Loucy (cell line): Measurements from ENCODE around the gene UGT1A1.

Experiments
- EZH2phosphoT487 ChIP-seq: fragments of 200-600 bp; IDR thresholded peaks from 2 replicates; pipeline ENCODE4 v1.6.1; 2018; ENCODE audit warnings: antibody characterized with exemption, mild to moderate bottlenecking, moderate library complexity, borderline replicate concordance
- TF ChIP-seq, protein P1 (sequence below): fragments of 200-600 bp; sonication (generic); conservative IDR thresholded peaks from 2 replicates; pipeline ENCODE4 v1.5.1; 2014; ENCODE audit warnings: mild to moderate bottlenecking, antibody characterized with exemption, low read length

DNA sequence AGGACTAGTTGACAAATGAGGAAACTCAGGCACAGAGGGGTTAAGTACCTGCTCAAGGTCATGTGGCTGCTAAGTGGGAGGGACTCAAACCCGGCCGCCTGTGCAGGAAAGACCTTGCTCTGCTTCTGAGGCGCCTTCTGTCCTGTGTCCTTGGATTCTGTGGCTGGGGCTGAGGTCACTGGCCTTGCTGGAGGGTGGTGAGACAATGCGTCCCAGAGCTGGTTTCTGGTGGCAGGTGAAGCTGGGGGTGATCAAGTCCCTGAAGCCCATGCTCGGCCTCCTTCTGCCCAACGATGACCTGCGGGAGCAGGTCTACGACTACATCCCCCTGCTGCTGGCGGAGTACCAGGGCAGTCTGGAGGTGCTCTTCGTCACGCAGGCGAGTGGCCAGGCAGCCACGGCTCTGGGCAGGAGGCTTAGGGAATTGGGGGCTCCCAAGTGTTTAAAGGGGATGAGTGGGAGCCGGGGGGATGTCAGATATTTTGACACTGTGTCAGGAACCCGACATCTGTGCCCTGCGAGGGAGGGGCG is 34.1 kb downstream of the UGT1A1 start:
- TF ChIP-seq, protein P1, sequence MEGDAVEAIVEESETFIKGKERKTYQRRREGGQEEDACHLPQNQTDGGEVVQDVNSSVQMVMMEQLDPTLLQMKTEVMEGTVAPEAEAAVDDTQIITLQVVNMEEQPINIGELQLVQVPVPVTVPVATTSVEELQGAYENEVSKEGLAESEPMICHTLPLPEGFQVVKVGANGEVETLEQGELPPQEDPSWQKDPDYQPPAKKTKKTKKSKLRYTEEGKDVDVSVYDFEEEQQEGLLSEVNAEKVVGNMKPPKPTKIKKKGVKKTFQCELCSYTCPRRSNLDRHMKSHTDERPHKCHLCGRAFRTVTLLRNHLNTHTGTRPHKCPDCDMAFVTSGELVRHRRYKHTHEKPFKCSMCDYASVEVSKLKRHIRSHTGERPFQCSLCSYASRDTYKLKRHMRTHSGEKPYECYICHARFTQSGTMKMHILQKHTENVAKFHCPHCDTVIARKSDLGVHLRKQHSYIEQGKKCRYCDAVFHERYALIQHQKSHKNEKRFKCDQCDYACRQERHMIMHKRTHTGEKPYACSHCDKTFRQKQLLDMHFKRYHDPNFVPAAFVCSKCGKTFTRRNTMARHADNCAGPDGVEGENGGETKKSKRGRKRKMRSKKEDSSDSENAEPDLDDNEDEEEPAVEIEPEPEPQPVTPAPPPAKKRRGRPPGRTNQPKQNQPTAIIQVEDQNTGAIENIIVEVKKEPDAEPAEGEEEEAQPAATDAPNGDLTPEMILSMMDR = no peak
- no peak for TF ChIP-seq EZH2phosphoT487
